ENCODE results near the gene DRD2. TPM values are rescaled to one million over a fixed set of nuclear protein-coding genes. Genes with fewer than 3 reads are reported as not detected.

Gene DRD2
- total RNA-seq, 2 experiments from 2014 or later: 0.30 to 0.86 TPM

- Mint-ChIP-seq H3K4me1 (no peaks in the 10 kb centered on the region), H3K27ac (no peak overlapping the region), H3K36me3 (ENCODE audit: low read depth) (no peaks in the 10 kb centered on the region), H3K9me3 (no peaks in the 10 kb centered on the region), H3K27me3 (peaks cover 47% of the 10 kb centered on the region), H3K4me3 (no peak overlapping the region)
- POLR2A ChIA-PET: no interaction called here
- no peak for DNase-seq
- CTCF ChIA-PET: no interaction called here
Measured at GRCh38 chr11:113504586-113504985, 29.4 kb upstream of the DRD2 start.

- Mint-ChIP-seq H3K9me3 (no peaks in the 10 kb centered on the region), H3K4me3 (no peak overlapping the region), H3K27ac (no peak overlapping the region), H3K36me3 (ENCODE audit: low read depth) (no peaks in the 10 kb centered on the region), H3K4me1 (no peaks in the 10 kb centered on the region), H3K27me3 (peaks cover 44% of the 10 kb centered on the region)
- POLR2A ChIA-PET: no interaction called here
- no peak for DNase-seq
- CTCF ChIA-PET: no interaction called here
Measured at GRCh38 chr11:113504071-113504470, 28.9 kb upstream of the DRD2 start.

- H3K36me3 Mint-ChIP-seq (ENCODE audit: low read depth): no peaks in the 10 kb centered on the region
- no peaks in the 10 kb centered on the region for H3K9me3 Mint-ChIP-seq
- H3K27me3 Mint-ChIP-seq: peaks cover 26% of the 10 kb centered on the region
- H3K4me3 Mint-ChIP-seq: no peak overlapping the region
- DNase-seq: no peak
- no peak overlapping the region for H3K27ac Mint-ChIP-seq
- ChIA-PET CTCF (no interaction called here), POLR2A (no interaction called here)
- no peaks in the 10 kb centered on the region for H3K4me1 Mint-ChIP-seq
Measured at GRCh38 chr11:113497066-113497910, 22.1 kb upstream of the DRD2 start.

- H3K4me1 Mint-ChIP-seq: no peaks in the 10 kb centered on the region
- H3K9me3 Mint-ChIP-seq: no peaks in the 10 kb centered on the region
- DNase-seq: no peak
- no peaks in the 10 kb centered on the region for H3K36me3 Mint-ChIP-seq (ENCODE audit: low read depth)
- POLR2A ChIA-PET: no interaction called here
- CTCF ChIA-PET: no interaction called here
- H3K27ac Mint-ChIP-seq: no peak overlapping the region
- peaks cover 20% of the 10 kb centered on the region for H3K27me3 Mint-ChIP-seq
- H3K4me3 Mint-ChIP-seq: no peak overlapping the region
Measured at GRCh38 chr11:113496026-113496651, 20.9 kb upstream of the DRD2 start.

- ChIA-PET POLR2A (no interaction called here), CTCF (interaction anchor here (0.9 kb wide), 1 partner anchor 239 kb away, joined by 3 read pairs; no protein-coding TSS in a partner anchor)
- Mint-ChIP-seq H3K9me3 (no peaks in the 10 kb centered on the region), H3K27ac (no peak overlapping the region), H3K36me3 (ENCODE audit: low read depth) (no peaks in the 10 kb centered on the region), H3K27me3 (peaks cover 15% of the 10 kb centered on the region), H3K4me1 (no peaks in the 10 kb centered on the region), H3K4me3 (no peak overlapping the region)
- DNase-seq: no peak
Measured at GRCh38 chr11:113494021-113494420, 18.8 kb upstream of the DRD2 start.

- DNase-seq: no peak
- POLR2A ChIA-PET: no interaction called here
- no peaks in the 10 kb centered on the region for H3K36me3 Mint-ChIP-seq (ENCODE audit: low read depth)
- H3K4me1 Mint-ChIP-seq: no peaks in the 10 kb centered on the region
- peaks cover 15% of the 10 kb centered on the region for H3K27me3 Mint-ChIP-seq
- no peaks in the 10 kb centered on the region for H3K9me3 Mint-ChIP-seq
- H3K27ac Mint-ChIP-seq: no peak overlapping the region
- H3K4me3 Mint-ChIP-seq: no peak overlapping the region
- CTCF ChIA-PET: no interaction called here
Measured at GRCh38 chr11:113493206-113493605, 18.0 kb upstream of the DRD2 start.

- DNase-seq: no peak
- POLR2A ChIA-PET: no interaction called here
- CTCF ChIA-PET: interaction anchor here (0.6 kb wide), 1 partner anchor 294 kb away, joined by 4 read pairs; no protein-coding TSS in a partner anchor
- H3K36me3 Mint-ChIP-seq (ENCODE audit: low read depth): no peaks in the 10 kb centered on the region
- no peaks in the 10 kb centered on the region for H3K4me1 Mint-ChIP-seq
- no peak overlapping the region for H3K4me3 Mint-ChIP-seq
- H3K27me3 Mint-ChIP-seq: peaks cover 10% of the 10 kb centered on the region
- no peak overlapping the region for H3K27ac Mint-ChIP-seq
- no peaks in the 10 kb centered on the region for H3K9me3 Mint-ChIP-seq
Measured at GRCh38 chr11:113488931-113489351, 13.7 kb upstream of the DRD2 start.

- Mint-ChIP-seq H3K4me1 (no peaks in the 10 kb centered on the region), H3K27ac (no peak overlapping the region), H3K36me3 (ENCODE audit: low read depth) (no peaks in the 10 kb centered on the region), H3K9me3 (no peaks in the 10 kb centered on the region), H3K4me3 (no peak overlapping the region), H3K27me3 (peaks cover 9% of the 10 kb centered on the region)
- CTCF ChIA-PET: no interaction called here
- POLR2A ChIA-PET: no interaction called here
- no peak for DNase-seq
Measured at GRCh38 chr11:113487622-113488021, 12.4 kb upstream of the DRD2 start.

- ChIA-PET CTCF (no interaction called here), POLR2A (no interaction called here)
- H3K9me3 Mint-ChIP-seq: no peaks in the 10 kb centered on the region
- no peaks in the 10 kb centered on the region for H3K36me3 Mint-ChIP-seq (ENCODE audit: low read depth)
- no peak overlapping the region for H3K4me3 Mint-ChIP-seq
- no peak overlapping the region for H3K27ac Mint-ChIP-seq
- H3K27me3 Mint-ChIP-seq: peaks cover 31% of the 10 kb centered on the region
- no peak for DNase-seq
- no peaks in the 10 kb centered on the region for H3K4me1 Mint-ChIP-seq
Measured at GRCh38 chr11:113484223-113484622, 9.0 kb upstream of the DRD2 start.

- H3K36me3 Mint-ChIP-seq (ENCODE audit: low read depth): no peaks in the 10 kb centered on the region
- no peak overlapping the region for H3K27ac Mint-ChIP-seq
- H3K4me1 Mint-ChIP-seq: no peaks in the 10 kb centered on the region
- no peak overlapping the region for H3K4me3 Mint-ChIP-seq
- ChIA-PET POLR2A (no interaction called here), CTCF (no interaction called here)
- peaks cover 50% of the 10 kb centered on the region for H3K27me3 Mint-ChIP-seq
- H3K9me3 Mint-ChIP-seq: no peaks in the 10 kb centered on the region
- DNase-seq: no peak
Measured at GRCh38 chr11:113481672-113482071, 6.5 kb upstream of the DRD2 start.

- POLR2A ChIA-PET: no interaction called here
- H3K4me3 Mint-ChIP-seq: no peak overlapping the region
- no peaks in the 10 kb centered on the region for H3K36me3 Mint-ChIP-seq (ENCODE audit: low read depth)
- CTCF ChIA-PET: no interaction called here
- no peaks in the 10 kb centered on the region for H3K9me3 Mint-ChIP-seq
- no peak for DNase-seq
- no peak overlapping the region for H3K27ac Mint-ChIP-seq
- H3K4me1 Mint-ChIP-seq: no peaks in the 10 kb centered on the region
- H3K27me3 Mint-ChIP-seq: peaks cover 54% of the 10 kb centered on the region
Measured at GRCh38 chr11:113481226-113481625, 6.0 kb upstream of the DRD2 start.

GRCh38 chr11:113477321-113477720 lies 2.1 kb upstream of the DRD2 start:
- no peaks in the 10 kb centered on the region for H3K36me3 Mint-ChIP-seq (ENCODE audit: low read depth)
- peaks cover 70% of the 10 kb centered on the region for H3K27me3 Mint-ChIP-seq
- no peak overlapping the region for H3K4me3 Mint-ChIP-seq
- ChIA-PET POLR2A (no interaction called here), CTCF (no interaction called here)
- no peaks in the 10 kb centered on the region for H3K9me3 Mint-ChIP-seq
- DNase-seq: no peak
- H3K27ac Mint-ChIP-seq: no peak overlapping the region
- peaks cover 8% of the 10 kb centered on the region for H3K4me1 Mint-ChIP-seq

- Mint-ChIP-seq H3K4me1 (peaks cover 8% of the 10 kb centered on the region), H3K36me3 (ENCODE audit: low read depth) (no peaks in the 10 kb centered on the region), H3K27ac (no peak overlapping the region), H3K4me3 (no peak overlapping the region), H3K27me3 (peaks cover 71% of the 10 kb centered on the region), H3K9me3 (no peaks in the 10 kb centered on the region)
- CTCF ChIA-PET: no interaction called here
- DNase-seq: no peak
- POLR2A ChIA-PET: no interaction called here
Measured at GRCh38 chr11:113476553-113476952, 1.4 kb upstream of the DRD2 start.

Data from activated CD4-positive, alpha-beta memory T cell treated with anti-CD3 and anti-CD28 coated beads, Interleukin-2, amount 10 ng/mL, durations not matched to agents 7 days and 5 days (primary cell).